Stimulated activated CD4-positive, alpha-beta T cell treated with anti-CD3 and anti-CD28 coated beads, Interleukin-4, amount 100 ng/mL, for 1 hour (primary cell): Measurements from ENCODE around the gene KYAT1.

Source experiments
- DNase-seq: peaks from one replicate; pipeline ENCODE4 v3.0.0-alpha.2; 2020

Gene KYAT1

GRCh38 chr9:128906741-128907140 is 25.0 kb upstream of the KYAT1 start:
- no peak for DNase-seq

- no peak for DNase-seq
Observed at GRCh38 chr9:128905964-128906363, 24.2 kb upstream of the KYAT1 start.

- DNase-seq: no peak
Observed at GRCh38 chr9:128903871-128904620, 22.3 kb upstream of the KYAT1 start.

- DNase-seq: no peak
Observed at GRCh38 chr9:128903079-128903461, 21.3 kb upstream of the KYAT1 start.

GRCh38 chr9:128902351-128903078 is 20.8 kb upstream of the KYAT1 start:
- peak; percentile 82 for DNase-seq

GRCh38 chr9:128901822-128902221 is 20.1 kb upstream of the KYAT1 start:
- no peak for DNase-seq

GRCh38 chr9:128901379-128901778 is 19.6 kb upstream of the KYAT1 start:
- DNase-seq: no peak

GRCh38 chr9:128899566-128900322 is 18.0 kb upstream of the KYAT1 start:
- DNase-seq: no peak

- no peak for DNase-seq
Observed at GRCh38 chr9:128898845-128899565, 17.3 kb upstream of the KYAT1 start.

- DNase-seq: no peak
Observed at GRCh38 chr9:128898382-128898781, 16.6 kb upstream of the KYAT1 start.

GRCh38 chr9:128895556-128895955 is 13.8 kb upstream of the KYAT1 start:
- DNase-seq: no peak

GRCh38 chr9:128894764-128895163 is 13.0 kb upstream of the KYAT1 start:
- no peak for DNase-seq

- DNase-seq: no peak
Observed at GRCh38 chr9:128893354-128893753, 11.6 kb upstream of the KYAT1 start.

- DNase-seq: no peak
Observed at GRCh38 chr9:128892221-128892921, 10.6 kb upstream of the KYAT1 start.

GRCh38 chr9:128891321-128892220 is 9.8 kb upstream of the KYAT1 start:
- no peak for DNase-seq

- DNase-seq: no peak
Observed at GRCh38 chr9:128887914-128888350, 6.2 kb upstream of the KYAT1 start.

GRCh38 chr9:128887049-128887448 is 5.3 kb upstream of the KYAT1 start:
- DNase-seq: no peak

- no peak for DNase-seq
Observed at GRCh38 chr9:128886211-128886891, 4.6 kb upstream of the KYAT1 start.

GRCh38 chr9:128885798-128886197 is 4.0 kb upstream of the KYAT1 start:
- DNase-seq: no peak

- DNase-seq: no peak
Observed at GRCh38 chr9:128885376-128885775, 3.6 kb upstream of the KYAT1 start.

- no peak for DNase-seq
Observed at GRCh38 chr9:128884164-128884563, 2.4 kb upstream of the KYAT1 start.
